GM12892 (cell line): Measurements from ENCODE around the gene LDB3.

Experiments
- POLR2A ChIP-seq: IDR thresholded peaks from 2 replicates; pipeline ENCODE4 v1.6.1; 2011; ENCODE audit warnings: low read depth, low read length, control low read depth
- POLR2AphosphoS5 ChIP-seq: IDR thresholded peaks from 2 replicates; pipeline ENCODE4 v1.6.1; 2011; ENCODE audit warnings: low read depth, low read length, control low read depth
- TAF1 ChIP-seq: IDR thresholded peaks from 2 replicates; pipeline ENCODE4 v1.6.1; 2011; ENCODE audit warnings: low read depth, mild to moderate bottlenecking, control low read depth, low read length, borderline replicate concordance

GRCh38 chr10:86671985-86672710, 3.8 kb downstream of the LDB3 start:
- no peak for TF ChIP-seq POLR2A
- no peak for TF ChIP-seq TAF1
- TF ChIP-seq POLR2AphosphoS5, result no peak
